IPS-15b (cell line): ENCODE results near the gene MXD1.
A peak's percentile ranks its signal among the peaks of the same experiment; 100 is the strongest.

Source experiments
- H3K27me3 ChIP-seq: one replicate; pipeline ENCODE4 v1.6.1; 2013; ENCODE audit warnings: low read length; ENCODE audit not compliant: control insufficient read depth, insufficient read depth
- H3K36me3 ChIP-seq: one replicate; pipeline ENCODE4 v1.6.1; 2013; ENCODE audit warnings: low read length; ENCODE audit not compliant: control insufficient read depth, insufficient read depth
- H3K4me1 ChIP-seq: one replicate; pipeline ENCODE4 v1.6.1; 2013; ENCODE audit warnings: mild to moderate bottlenecking, low read length; ENCODE audit not compliant: control insufficient read depth, insufficient read depth
- H3K4me3 ChIP-seq: one replicate; pipeline ENCODE4 v1.5.1; 2013; ENCODE audit warnings: low read depth, low read length
- H3K9ac ChIP-seq: one replicate; pipeline ENCODE4 v1.6.1; 2013; ENCODE audit warnings: low read depth, mild to moderate bottlenecking, low read length
- H3K9me3 ChIP-seq: one replicate; pipeline ENCODE4 v1.6.1; 2013; ENCODE audit warnings: mild to moderate bottlenecking, low read length; ENCODE audit not compliant: control insufficient read depth, insufficient read depth

MXD1 gene

DNA sequence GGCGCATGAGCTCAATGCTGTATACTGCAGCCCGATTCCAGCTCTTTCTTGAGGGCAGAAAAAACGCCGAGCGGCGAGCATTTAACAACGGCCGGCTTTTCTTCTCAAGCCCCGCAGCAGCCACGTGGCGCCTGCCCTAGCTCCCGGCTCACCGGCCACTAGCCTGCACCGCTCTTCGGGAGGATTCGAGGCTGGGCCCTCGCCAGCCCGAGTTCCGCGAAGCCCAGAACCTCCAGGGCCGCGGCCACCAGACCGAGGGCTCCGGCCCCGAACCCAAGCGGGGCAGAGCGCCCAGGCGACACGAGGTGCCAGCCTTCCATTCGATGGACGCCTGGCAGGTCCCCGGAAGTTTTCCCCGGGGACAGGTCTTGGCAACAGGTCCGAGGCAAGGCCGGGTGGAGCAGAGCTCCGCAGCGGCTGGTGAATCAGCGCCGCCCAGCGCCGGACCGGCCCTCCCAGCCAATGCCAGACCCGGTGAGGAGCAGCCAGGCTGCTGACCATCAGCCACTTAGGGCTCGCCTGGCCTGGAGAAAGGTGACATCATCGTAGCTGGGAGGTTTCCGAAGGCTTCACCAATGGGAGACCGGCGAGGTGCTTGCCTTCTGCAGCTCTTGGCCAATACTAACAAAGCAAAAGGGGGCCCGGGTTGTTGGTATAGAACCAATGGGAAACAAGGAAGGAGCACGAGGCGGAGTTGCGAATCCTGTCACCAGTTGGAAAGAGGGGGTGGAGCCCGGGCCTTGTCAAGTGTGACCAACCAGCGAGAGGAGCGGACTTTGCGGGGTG is 552 bp upstream of the MXD1 start:
- Histone ChIP-seq H3K4me1 (no peaks in the 10 kb centered on the region), H3K9ac (peak overlapping the region; percentile 87), H3K4me3 (peak overlapping the region; percentile 66), H3K27me3 (no peaks in the 10 kb centered on the region), H3K9me3 (no peaks in the 10 kb centered on the region), H3K36me3 (no peaks in the 10 kb centered on the region)

- Histone ChIP-seq H3K27me3 (no peaks in the 10 kb centered on the region), H3K9ac (no peak overlapping the region), H3K36me3 (no peaks in the 10 kb centered on the region), H3K9me3 (no peaks in the 10 kb centered on the region), H3K4me3 (peak overlapping the region; percentile 59), H3K4me1 (no peaks in the 10 kb centered on the region)
These were observed 1.2 kb downstream of the MXD1 start for GRCh38 chr2:69916106-69916505.

DNA sequence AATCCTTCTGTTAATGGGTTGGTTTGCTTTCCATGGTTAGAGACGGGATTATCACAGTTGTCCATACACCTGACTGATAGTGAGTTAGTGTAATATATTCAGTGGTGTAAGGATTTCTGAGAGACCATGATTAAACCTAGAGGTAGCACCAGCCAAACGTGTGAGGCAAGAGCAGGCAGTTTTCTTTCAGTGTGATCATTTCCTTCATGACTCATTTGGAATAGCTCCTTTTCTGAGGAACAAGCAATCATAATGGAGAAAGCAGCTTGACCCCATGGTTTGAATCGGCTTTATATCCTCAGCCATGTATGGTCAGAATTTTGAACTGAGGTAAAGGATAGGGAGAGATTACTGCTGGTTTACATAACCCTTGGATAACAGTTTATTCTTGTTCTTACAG is 2.9 kb downstream of the MXD1 start:
- H3K9ac ChIP-seq, result no peak overlapping the region
- H3K36me3 ChIP-seq, result no peaks in the 10 kb centered on the region

GRCh38 chr2:69918401-69918800 is 3.5 kb downstream of the MXD1 start:
- no peaks in the 10 kb centered on the region for H3K36me3 ChIP-seq
- no peaks in the 10 kb centered on the region for H3K27me3 ChIP-seq
- no peaks in the 10 kb centered on the region for H3K9me3 ChIP-seq
- no peaks in the 10 kb centered on the region for H3K4me1 ChIP-seq
- H3K4me3 ChIP-seq, result no peak overlapping the region
- no peak overlapping the region for H3K9ac ChIP-seq

More for the DNA sequence above, 2.9 kb downstream of the MXD1 start:
- Histone ChIP-seq H3K4me3 (no peak overlapping the region), H3K9me3 (no peaks in the 10 kb centered on the region), H3K27me3 (no peaks in the 10 kb centered on the region), H3K4me1 (no peaks in the 10 kb centered on the region)

- Histone ChIP-seq H3K27me3 (no peaks in the 10 kb centered on the region), H3K4me3 (no peak overlapping the region), H3K4me1 (no peaks in the 10 kb centered on the region), H3K36me3 (no peaks in the 10 kb centered on the region), H3K9ac (no peak overlapping the region), H3K9me3 (no peaks in the 10 kb centered on the region)
These were observed 8.2 kb downstream of the MXD1 start for GRCh38 chr2:69923116-69923515.

DNA sequence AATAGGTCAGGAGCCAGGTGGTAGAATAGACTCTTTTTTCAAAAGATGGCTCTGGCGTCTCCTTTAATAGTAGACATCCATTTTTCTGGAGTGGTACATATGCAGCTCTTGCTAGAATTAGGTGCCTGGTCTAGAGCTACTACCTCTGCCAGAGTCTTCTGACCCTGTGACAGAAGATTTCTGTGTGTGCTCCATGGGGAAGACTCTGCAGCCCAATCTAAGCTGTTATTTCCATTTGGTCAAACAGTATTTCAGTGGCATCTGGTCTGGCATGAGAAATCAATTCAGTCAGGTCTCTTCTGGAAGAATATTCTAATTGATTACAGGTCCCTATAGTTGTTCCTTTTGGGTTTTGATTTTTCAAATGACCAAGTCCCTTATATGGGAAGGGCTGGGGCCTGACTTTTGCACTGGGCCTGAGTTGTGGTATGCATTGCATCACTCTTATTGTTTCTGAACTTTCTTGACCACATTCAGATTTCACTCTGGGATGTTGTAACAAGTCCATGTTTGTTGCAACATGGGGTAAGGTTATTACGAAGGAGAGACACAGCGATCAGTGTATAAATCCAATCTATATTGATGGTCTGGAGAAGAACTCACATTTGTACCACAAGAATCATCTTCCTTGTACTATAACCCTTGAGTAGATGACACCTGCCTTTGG is 12.1 kb downstream of the MXD1 start:
- H3K36me3 ChIP-seq, result no peaks in the 10 kb centered on the region

DNA sequence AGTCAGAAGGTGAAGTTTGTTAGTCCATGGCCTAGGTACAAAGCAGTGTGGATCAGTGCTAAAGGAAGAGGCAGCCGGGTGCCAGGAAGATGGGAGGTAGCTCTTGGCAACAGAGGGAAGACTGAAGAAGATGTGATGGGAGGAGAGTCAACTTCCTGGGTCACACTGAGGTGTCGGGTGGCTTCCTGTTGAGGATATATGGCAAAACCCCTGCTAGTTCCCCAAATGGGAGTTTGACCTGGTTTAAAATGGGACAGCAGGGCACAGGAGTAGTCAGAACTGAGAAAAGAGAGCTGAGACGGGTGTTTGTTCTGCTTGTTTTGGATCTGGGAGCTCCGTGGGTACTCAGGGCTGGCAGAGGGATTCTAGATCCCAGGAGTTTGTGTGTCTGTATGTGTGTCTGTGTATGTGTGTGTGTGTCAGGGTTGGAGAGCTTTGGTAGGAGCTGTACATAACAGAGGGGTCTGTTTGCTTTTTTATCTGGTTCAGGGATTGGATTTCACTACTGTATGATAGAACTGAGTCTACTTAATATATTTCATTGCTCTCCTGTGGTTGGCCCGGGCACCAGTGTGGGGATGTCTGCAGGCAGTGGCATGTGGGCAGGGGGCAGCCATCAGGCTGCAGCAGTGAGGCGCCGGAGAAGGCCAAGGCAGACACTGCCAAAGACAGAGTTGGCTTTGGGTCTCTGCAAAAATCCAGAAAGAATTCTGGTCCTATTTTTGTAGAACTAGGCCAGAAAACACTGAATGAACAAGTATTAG is 17.1 kb downstream of the MXD1 start:
- no peaks in the 10 kb centered on the region for H3K4me1 ChIP-seq
- H3K9ac ChIP-seq, result no peak overlapping the region
- H3K36me3 ChIP-seq, result no peaks in the 10 kb centered on the region
- H3K4me3 ChIP-seq, result no peak overlapping the region
- no peaks in the 10 kb centered on the region for H3K27me3 ChIP-seq
- H3K9me3 ChIP-seq, result no peaks in the 10 kb centered on the region

More for the DNA sequence above, 12.1 kb downstream of the MXD1 start:
- H3K4me3 ChIP-seq, result no peak overlapping the region
- H3K9me3 ChIP-seq, result no peaks in the 10 kb centered on the region
- H3K27me3 ChIP-seq, result no peaks in the 10 kb centered on the region
- H3K9ac ChIP-seq, result no peak overlapping the region
- no peaks in the 10 kb centered on the region for H3K4me1 ChIP-seq

DNA sequence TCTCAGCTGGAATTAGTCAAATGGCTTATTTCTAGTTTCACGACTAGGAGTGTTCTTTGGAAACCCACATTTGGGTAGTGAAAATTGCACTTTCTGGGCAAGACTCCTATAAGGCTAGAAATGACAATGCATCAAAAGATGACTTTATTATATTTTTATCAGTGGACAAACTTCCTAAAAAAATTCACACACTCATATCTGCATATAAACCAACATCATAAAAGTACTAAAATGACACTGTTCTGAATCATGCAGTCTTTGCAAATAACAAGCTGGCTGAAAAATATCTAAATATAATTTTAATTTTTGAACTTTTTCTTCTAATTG is 17.6 kb downstream of the MXD1 start:
- H3K9ac ChIP-seq, result no peak overlapping the region
- H3K27me3 ChIP-seq, result no peaks in the 10 kb centered on the region
- no peaks in the 10 kb centered on the region for H3K36me3 ChIP-seq
- H3K4me1 ChIP-seq, result no peaks in the 10 kb centered on the region
- no peaks in the 10 kb centered on the region for H3K9me3 ChIP-seq
- no peak overlapping the region for H3K4me3 ChIP-seq

GRCh38 chr2:69933254-69933828 is 18.4 kb downstream of the MXD1 start:
- Histone ChIP-seq H3K36me3 (peaks cover 3% of the 10 kb centered on the region), H3K9me3 (no peaks in the 10 kb centered on the region), H3K9ac (no peak overlapping the region), H3K4me1 (no peaks in the 10 kb centered on the region), H3K4me3 (no peak overlapping the region), H3K27me3 (no peaks in the 10 kb centered on the region)

DNA sequence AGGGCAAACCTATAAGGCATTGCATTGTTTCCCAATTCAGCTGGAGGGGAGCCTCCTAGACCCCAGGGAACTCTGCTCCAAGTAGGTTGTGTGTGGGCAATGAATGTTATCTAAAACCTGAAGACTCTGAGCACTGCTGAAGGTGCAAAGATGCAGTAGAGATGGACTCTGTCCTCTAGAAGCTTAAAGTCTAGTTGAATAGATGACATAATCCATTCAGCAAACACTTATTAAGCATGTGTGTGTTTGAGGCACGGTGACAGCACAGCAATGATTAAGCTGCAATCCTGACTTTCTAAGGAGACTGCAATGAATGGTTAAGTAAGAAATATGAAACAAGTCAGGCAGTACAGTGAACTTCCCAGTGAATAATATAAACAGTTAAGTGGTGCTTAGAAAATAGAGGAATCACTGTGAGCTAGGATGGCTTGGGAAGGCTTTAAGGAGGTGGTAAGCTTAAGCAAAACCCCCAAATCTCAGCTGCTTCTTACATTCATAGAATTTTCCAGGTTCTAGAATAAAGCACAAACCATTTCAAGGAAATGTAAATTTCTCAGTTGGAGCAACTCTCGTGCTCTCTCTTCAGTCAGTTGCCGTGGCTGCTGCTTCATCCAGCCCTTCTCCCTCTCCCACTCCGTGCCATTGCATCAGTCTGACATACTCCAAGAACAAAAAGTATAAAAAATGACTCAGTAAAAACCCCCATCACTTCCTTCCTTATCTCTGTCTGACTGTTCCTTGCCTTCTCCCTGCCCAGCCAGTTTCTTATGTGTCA is 19.1 kb downstream of the MXD1 start:
- Histone ChIP-seq H3K4me3 (no peak overlapping the region), H3K9ac (no peak overlapping the region), H3K9me3 (no peaks in the 10 kb centered on the region), H3K4me1 (no peaks in the 10 kb centered on the region), H3K36me3 (peaks cover 7% of the 10 kb centered on the region), H3K27me3 (no peaks in the 10 kb centered on the region)

DNA sequence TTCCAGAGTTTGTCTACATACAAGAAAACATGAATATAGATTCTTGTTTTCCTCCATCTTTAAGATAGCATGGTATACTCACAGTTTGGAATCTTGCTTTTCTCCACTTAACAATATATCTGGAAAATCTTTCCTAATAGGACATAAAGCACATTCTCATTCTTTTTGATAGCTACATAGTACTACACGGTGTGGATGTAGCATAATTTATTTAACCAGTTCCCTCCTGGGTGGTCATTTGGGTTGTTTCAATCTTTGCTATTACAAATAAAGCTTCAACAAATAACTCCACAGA is 19.7 kb downstream of the MXD1 start:
- Histone ChIP-seq H3K4me3 (no peak overlapping the region), H3K27me3 (no peaks in the 10 kb centered on the region), H3K9me3 (no peaks in the 10 kb centered on the region), H3K36me3 (peaks cover 7% of the 10 kb centered on the region), H3K4me1 (no peaks in the 10 kb centered on the region), H3K9ac (no peak overlapping the region)
